GM18858 (cell line): ENCODE measurements around the gene PARG.
"Not testable (repeated sequence)": the region's sequence is repeated elsewhere in the genome, so short reads cannot be mapped to it uniquely, and the experiment has no call there.

Source experiments
- ATAC-seq: cut with Tn5 transposase; IDR thresholded peaks from one replicate; pipeline ENCODE4 v1.9.1; 2021; ENCODE audit not compliant: unreplicated experiment

Gene PARG

DNA sequence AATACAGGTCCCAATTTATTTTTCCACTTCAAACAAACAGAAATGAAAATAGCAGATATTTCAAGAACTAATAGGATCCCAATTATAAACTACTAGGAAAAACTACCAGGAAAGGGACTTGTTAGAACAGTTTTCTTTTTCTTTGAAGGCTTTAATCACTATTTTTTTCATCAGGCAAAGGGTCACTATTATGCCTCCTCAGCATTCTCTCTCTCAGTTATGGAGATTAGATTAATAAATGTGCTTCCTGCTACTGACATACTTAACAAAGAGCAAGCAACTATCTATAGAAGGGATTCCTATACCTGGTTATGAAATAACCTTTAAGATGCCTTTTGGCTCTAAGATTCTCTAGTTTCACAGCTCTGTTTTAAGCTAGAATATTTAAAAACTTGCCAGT, 108.7 kb downstream of the PARG start:
- no peak for ATAC-seq

DNA sequence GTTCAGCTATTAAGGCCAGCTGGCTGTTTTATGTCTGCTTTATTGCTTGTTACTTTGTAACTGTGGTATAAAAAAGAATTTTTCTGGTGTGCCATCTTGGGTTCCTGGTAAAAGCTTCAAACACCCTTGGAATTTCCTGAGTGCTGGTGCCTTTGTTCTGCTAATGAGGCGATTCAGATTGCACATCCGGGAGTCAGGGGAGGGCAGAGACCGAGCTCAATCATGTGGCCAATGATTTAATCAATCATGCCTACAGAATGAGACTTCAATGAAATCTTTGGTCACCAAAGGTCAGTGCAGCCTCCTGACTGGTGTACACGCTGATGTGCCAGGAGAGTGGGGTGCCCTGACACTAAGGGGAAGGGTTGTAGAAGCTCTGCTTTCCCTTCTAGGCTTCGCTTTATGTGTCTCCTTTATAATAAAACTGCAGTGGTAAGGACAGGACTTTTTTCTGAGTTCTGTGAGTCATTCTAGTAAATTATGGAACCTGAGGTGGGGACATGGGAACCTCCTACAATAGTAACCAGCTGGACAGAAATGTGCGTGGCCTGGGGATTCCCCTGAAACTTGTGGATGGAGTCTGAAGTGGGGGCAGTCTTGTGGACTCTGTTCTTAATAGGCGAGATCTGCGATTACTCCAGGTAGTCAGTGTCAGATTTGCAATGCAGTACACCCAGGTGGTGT, 110.3 kb downstream of the PARG start:
- no peak for ATAC-seq

DNA sequence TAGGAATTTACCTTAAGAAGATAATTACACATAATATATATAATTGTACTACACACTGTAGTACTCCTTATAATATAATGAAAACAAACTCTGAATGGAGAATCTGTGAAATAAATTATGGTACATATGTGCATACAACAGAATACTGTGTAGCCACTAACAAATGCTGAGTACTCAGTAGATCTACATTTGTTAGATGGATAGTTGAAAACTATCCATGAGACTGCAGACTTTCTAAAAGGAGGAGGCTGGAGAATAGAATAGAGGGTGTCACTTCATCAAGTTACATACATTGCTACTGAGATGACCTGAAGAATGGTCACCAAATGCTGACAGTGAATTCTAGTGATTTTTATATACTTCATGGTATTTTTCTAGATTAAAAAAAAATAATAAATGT, 111.0 kb downstream of the PARG start:
- ATAC-seq: no peak

DNA sequence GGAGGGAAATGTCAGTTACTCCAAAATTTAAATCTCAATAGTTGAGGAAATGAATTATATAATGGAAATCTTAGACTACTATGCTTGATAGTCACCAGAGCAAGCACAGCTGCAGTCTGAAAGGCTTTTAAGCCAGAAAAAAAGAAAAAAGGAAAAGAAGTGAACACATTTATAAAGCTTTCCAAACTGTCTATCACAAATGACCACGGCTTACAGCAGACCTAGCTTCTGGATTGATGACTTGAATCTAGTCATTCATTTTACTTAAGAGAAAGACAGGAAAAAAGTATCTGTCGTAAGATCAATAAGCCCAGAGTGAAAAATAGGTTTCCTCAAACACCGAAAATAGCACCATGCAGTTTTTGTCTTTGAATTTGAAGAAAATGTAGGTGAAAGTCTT, 111.8 kb downstream of the PARG start:
- no peak for ATAC-seq

DNA sequence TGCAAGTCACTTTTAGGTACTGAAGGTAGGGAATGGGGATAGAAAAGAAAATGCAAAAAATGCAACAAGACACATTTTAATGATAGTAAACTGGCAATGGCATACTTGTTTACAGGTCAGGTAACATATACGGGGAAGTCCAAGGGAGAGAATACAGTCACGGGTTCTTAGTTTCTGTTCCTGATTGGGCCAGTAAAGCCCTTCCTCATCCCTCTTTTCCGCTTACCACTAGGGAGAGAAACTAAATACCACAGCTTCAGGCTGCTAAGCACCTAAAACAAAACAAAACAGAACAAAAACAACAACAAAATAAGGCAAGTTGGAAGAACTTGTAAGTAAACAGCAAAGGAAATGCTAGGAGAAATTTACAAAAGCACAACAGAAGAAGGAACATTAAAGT, 114.5 kb downstream of the PARG start:
- ATAC-seq: no peak

DNA sequence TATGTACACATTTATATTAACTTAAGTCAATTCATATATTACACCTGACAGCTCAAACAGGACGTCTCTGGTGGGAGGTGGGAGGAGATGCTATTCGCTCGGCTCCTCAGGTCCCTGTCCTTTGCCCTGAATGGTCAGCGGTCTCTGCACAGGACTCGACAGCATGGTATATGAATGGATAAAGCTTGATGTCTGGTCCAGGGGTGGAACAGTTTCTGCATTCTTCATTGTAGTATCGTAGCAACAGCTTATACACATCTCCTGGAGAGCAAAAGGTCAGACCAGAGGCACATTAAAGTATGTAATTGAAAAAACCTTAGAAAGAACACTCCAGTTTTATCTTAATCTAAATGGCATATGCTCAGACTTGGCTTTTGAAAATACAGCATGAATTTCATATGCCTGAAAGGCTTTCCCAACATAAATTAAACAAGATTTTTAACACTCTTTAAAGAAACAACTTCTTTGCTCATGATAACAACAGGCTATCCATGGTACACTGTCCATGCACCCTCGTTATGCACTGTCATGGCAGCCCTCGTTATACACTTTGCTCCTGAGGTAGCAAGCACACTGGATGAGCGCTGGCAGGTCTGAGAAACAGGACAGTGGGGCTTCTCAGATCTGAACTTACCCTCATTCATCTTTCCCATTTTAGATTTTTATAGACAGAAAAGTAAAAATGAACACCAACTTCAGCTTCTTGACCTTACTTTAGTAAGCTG, 122.4 kb downstream of the PARG start:
- ATAC-seq: no peak

DNA sequence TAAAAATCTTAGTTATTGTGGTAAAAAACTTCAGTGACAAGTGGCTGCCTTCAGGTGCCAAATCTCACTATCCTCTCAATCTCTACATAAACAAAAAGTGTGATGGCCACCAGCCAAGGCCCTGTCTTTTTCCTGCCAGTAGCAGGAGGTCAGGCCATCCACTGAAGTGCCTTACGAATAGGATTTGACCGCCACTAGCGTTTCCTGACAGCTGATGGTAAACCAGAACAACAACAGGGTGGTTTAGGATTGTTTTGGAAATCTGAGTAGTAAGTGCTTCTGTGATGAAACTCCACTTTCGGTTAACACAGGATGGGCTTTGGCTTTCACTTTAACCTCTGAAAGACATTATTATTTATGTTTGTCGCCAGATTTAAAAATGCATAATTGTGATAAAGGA, 124.0 kb downstream of the PARG start:
- no peak for ATAC-seq

DNA sequence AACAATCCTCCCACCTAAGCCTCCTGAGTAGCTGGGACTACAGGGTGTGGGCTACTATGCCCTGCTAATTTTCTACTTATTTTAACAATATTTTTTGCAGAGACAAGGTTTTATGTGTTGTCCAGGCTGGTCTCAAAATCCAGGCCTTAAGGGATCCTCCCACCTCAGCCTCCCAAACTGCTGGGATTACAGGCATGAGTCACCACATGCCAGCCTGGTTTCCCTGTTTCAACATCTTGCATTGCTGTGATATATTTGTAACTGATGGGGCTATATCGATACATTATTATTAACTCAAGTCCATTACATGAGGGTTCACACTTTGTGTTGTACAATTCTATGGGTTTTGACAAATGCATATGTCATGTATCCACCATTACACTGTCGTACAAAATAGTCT, 137.8 kb downstream of the PARG start:
- ATAC-seq: no peak

DNA sequence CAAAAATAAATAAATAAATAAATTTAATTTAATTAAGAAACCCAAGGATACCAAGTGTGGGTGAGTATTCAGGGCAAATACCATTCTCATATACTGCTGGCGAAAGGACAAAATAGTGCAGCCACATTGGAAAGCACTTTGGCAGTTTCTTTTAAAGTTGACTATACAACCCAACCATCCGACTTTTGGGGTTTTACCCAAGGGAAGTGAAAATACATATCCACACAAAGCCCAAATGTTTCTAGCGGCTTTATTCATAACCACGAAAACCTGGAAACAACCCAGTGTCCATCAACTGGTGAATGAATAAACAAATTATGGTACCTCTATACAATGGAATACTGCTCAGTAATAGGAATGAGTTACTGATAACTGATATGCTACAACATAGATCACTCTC, 143.6 kb downstream of the PARG start:
- no peak for ATAC-seq

DNA sequence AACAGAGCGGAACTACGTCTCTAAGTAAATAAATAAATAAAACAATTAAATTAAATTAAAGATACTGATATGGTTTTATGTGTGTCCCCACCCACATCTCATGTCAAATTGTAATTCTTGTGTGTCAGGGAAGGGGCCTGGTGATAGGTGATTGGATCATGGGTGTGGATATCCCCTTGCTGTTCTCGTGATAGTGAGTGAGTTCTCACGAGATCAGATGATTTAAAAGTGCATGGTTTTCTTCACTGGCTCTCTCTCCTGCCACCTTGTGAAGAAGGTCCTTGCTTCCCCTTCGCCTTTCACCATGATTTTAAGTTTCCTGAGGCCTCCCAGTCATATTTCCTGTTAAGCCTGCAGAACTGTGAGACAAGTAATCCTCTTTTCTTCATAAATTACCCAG, 150.7 kb downstream of the PARG start:
- no peak for ATAC-seq

DNA sequence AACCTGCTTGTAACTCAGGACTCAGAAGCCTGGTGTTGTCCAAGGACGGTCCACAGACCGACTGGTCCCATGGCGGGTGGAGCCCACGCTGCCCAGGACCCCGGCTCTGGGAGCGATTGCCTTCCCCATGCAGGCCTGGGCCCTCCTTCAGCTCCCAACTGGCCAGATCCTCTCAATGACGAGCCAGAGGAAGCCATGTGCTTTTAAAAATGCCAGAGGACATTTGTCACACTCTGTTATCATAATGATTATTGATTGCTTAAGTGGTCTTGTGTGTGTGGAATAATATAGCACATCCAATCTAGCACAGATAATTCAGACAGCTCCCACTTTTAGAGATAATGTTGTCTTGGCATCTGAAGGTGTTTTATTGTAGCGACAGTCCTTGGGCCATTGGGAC, 157.1 kb downstream of the PARG start:
- no peak for ATAC-seq

DNA sequence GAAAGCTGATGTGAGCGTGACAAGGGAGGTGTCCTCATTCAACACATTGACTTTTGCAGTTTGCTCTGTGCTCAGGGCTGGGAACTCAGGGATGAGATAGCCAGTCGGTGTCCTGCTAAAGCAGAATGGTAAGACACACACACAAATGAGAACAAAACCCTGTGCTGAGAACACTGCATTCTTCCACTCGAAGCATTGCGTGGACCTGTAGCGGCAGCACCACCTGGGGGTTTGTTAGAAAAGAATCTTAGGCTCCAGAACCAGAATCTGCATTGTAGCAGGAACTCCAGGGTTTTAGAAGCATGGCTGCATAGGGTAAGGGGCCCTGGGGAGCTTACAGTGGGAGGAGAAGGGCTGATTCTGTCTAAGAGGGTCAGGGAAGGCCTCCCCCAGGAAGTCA, 158.2 kb downstream of the PARG start:
- no peak for ATAC-seq

DNA sequence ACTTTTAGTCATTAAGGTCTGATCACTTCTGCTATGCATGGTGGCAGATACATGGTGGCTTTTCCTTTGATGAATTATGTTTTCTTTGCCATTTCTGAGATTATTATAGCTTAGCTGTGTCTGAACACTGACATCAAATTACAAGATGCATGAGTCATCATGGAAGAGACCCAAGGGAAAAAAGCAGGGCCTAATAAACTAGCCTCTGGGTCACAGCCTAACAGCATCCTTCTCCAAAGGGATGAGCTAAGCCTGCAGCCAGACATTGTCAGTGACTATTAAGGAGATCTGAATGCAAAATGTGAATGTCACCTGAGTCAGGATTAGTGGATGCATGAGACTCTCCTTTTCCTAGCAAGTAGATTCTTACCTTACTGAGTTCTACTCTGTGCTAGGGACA, 160.6 kb downstream of the PARG start:
- ATAC-seq: no peak

DNA sequence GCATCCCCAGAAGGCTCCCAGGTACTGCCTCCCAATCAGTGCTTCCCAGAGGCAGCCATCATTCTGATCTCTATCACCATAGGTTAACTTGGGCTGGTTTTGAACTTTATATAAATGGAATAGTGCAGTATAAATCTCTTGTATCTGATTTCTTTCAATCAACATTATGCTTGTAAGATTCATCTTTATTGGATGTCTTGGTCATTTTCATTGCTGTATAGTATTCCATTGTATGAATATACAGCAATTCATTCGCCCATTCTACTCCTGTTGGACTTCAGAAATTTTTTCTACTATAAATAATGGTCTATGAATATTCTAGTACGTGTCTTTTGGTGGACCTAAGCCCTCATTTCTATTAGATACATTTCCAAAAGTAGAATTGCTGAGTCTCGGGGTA, 163.6 kb downstream of the PARG start:
- ATAC-seq: no peak

DNA sequence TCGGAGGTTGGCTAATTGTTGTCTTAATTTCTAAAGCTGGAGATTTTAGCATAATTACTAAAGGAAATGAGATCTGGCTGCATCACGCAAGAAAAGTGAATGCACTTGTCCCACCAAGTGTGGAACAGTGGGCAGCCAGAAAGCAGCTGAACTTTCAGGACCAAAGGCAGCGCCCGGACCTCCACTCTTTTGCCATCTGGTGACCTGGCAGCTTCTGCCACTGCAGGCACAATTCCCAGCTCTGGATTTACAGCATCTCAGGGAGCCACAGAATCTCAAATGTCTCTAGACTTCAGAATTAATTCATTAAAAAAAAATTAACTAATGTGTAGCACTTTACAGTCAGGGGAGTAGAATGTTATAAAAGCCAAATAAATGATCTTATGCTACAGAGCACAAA, 165.0 kb downstream of the PARG start:
- ATAC-seq: no peak

DNA sequence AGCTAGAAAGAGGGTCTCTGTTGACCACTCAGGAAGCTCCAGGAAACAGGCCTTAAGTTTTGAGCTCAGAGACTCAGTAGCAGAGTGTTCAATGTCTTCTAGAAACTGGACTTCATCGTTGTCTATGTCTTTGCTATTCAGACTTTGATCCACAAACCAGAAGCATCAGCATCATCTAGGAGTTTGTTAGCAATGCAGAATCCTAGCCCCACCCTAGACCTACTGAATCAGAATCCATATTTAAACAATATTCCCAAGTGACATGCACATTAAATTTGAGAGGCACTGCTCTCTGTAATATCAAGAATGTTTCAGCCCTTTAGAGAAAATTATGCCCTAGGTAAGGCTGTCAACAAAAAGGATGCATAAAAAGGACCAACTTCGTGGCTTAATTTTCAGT, 166.8 kb downstream of the PARG start:
- ATAC-seq: no peak

DNA sequence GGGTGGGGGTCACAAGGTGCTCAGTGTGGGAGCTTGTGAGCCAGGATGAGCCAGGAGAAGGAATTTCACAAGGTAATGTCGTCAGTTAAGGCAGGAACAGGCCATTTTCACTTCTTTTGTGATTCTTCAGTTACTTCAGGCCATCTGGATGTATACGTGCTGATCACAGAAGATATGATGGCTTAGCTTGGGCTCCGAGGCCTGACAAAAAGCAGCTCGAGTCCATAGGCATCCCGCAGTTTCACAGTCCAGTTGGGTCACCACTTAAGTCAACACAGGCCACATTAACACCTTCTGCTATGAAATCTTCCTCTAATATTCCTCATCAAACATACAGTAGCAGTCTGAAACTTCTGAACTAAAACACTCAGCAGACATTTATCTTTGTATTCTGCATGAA, 168.9 kb downstream of the PARG start:
- ATAC-seq: not testable (repeated sequence)

DNA sequence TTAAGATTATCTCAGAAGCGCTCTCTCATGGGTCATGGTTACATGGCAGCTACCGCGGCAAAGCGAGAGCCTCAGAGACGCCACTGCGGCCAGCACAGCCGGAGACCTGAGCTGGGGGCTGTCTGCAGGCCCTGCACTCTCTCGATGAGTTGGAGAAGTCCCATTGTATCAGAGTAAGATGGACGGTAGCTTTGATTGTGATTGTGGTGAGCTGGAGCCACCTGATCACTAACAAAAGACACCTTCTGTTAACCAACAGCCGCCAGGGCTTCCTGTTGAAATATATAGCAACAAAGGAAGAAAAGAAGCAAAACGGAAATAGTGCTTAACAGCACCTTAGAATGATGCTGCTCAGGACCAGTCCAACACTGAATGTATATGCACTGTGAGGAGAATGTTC, 170.8 kb downstream of the PARG start:
- not testable (repeated sequence) for ATAC-seq

DNA sequence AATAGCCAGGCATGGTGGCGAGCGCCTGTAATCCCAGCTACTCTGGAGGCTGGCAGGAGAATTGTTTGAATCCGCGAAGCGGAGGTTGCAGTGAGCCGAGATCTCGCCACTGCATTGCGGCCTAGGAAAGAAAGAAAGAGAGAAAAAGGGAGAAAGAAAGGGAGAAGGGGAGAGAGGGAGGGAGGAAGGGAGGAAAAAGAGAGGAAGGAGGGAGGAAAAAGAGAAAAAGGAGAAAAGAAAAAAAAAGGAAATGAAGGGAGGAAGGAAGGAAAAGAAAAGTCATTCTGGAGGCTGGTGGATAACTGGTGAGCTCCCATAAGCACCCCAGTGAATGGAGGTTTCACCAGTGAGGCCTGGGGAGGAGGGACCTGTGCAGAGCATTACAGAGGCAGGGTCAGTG, 172.1 kb downstream of the PARG start:
- ATAC-seq: no peak

DNA sequence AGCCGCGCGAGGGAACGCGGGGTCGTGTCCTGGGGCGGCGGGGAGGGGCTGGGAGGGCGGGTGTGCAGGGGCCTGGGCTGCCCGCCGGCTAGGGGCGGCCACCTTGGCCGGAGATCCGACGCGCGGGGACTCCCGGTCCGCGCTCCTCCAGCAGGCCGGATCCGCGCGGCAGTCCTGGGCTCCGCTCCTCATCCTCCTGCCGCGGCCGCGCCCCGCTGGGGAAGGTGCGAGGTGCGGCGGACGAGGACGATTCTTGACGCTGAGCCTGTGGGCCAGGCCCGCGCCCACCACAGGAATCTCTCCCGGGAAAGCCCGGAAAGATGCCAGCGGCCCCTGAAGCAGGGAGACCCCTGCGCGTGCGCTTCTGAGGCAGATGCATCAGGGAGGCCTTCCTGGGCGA, 173.1 kb downstream of the PARG start:
- ATAC-seq: no peak

DNA sequence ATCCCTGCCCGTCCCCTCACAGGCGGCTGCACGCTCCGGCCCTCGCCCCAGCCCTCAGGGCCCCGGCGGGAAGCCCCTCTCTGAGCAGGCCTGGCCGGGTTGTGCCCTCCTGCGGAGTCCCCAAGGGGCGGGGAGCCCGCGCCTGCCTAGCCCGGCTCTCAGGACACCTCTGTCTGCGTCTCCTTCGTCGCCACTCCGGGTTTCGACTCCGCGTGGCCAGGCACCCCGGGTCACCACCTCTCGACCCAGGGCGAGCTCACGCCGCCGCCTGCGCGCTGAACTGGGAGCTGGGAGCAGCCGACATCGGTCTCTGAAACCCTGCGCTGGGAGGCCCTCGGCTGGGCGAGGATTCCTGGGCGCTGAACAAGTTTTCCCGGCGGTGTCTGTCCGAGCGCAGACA, 173.5 kb downstream of the PARG start:
- no peak for ATAC-seq
